Measurements from ENCODE around the gene PIK3C2G.

GRCh38 chr12:18629916-18630315, 368.6 kb downstream of the PIK3C2G start:
- TF ChIP-seq, protein P1, sequence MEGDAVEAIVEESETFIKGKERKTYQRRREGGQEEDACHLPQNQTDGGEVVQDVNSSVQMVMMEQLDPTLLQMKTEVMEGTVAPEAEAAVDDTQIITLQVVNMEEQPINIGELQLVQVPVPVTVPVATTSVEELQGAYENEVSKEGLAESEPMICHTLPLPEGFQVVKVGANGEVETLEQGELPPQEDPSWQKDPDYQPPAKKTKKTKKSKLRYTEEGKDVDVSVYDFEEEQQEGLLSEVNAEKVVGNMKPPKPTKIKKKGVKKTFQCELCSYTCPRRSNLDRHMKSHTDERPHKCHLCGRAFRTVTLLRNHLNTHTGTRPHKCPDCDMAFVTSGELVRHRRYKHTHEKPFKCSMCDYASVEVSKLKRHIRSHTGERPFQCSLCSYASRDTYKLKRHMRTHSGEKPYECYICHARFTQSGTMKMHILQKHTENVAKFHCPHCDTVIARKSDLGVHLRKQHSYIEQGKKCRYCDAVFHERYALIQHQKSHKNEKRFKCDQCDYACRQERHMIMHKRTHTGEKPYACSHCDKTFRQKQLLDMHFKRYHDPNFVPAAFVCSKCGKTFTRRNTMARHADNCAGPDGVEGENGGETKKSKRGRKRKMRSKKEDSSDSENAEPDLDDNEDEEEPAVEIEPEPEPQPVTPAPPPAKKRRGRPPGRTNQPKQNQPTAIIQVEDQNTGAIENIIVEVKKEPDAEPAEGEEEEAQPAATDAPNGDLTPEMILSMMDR (IDR thresholded peaks at IDR 0.05) = no peak
- TF ChIP-seq POLR2A (IDR thresholded peaks at IDR 0.05) (no peak), EP300 (IDR thresholded peaks at IDR 0.05) (no peak)

Data from tibial nerve (tissue), 4 donors.